Hippocampal formation (tissue), 2 donors: ENCODE data around the gene HEATR5A.
"Not testable (repeated sequence)": the region's sequence is repeated elsewhere in the genome, so short reads cannot be mapped to it uniquely, and the experiment has no call there.

Source experiments
- DNase-seq, 2 donors: peaks; one replicate each; lab custom pipeline; 2025; lab: John Stamatoyannopoulos, UW

Gene HEATR5A

DNA sequence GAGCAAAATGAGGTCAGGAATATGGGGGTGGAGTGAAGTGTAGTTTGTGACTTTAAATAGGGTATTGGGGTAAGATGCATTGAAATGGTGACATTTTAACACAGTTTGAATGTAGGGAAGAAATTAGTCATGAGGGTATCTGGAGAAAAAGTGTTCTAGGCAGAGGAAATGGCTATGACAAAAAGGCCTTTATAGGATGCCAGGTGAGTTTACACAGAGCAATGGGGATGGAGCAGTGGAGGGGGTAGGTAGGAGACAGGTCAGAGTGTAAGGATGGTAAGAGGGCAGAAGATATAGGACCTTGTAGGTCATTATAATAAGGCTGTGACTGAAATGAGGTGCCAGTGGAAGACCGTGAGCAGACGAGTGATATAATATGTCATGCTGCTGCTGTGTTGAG, 30.4 kb downstream of the HEATR5A start:
- no peak for DNase-seq

DNA sequence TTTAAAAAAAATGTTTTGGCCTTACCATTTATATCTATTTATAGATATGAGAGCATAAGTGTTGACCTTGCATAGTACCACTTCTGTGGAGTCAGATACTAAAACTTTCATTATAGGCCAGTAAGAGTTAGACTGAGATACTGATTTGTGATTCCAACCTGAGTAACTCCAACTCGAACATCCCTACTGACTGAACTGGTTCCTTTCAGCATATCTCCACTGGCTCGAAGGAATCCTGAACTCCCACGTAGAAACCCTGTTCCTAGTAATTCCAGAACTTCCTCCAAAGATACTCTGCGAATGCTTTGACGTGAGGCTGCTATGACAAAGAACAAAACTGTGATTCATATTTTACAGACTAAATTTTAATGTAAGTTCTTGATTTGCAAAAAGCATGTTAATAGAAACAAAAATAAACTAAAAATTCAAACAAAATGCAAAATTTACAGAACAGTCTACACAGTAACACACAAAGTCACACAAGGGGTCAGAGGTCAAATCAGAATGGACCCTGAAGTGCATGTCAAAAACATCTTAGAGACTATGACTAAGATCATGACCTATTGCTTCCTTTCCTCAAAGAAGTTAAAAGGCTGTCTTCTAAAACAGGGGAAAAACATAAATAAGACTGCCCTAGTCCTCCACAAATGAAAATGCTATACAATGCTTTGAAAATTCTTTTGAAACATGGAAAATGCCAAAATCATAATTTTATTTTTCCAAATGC, 31.5 kb downstream of the HEATR5A start:
- DNase-seq, result no peak

DNA sequence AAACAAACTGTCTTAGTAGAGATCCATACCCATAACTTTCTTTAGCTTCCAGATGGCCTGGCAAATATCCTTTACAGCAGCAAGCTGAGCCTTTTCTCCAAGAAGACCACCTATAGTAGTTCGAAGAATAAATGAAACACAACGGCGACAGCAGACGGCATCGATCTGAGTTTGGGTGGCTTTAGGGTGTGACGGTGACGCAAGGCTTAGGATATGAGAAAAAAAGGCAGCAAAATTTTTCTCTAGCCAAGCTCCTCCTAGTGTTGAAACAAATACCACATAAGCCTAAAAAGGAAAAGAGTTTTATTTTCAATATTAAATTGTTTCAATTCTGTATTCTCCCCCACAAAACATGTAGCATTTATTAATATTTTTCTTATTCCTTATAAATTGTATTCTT, 33.3 kb downstream of the HEATR5A start:
- no peak for DNase-seq

DNA sequence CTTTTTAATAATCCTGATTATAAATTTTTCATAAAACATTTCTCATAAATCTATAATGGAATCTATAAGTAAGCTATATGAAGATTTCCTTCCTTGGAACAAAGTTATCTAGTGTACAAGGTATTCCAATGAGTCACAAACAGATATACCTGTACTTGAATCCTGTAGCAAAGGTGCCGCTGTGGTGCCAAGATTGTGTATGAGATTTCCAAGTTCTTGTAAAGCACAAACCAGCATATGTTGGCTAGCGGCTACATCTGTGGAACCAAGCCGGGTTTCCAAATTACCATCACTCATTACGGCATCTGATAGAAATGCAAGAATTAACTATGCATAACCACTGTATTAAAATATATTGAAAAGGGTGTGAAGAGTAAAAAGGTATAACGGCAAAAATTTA, 34.1 kb downstream of the HEATR5A start:
- no peak for DNase-seq

DNA sequence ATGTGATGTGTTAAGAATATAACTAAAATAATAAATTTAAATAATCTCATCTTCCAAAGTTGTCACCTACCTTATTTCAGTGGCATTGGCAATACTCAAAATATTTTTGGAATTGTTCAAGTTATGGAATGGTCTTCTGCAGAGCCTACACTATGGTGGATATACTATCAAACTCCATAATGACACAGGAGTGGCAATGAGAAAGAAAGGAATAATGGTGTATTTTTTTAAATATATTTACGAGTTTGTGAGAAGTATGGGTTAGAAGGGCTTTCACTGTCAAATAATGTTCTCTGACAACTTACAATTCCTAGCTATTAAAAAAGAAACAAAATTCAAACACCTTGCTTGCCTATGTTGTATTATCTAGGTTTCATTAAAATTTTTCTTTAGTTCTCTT, 38.1 kb downstream of the HEATR5A start:
- no peak for DNase-seq

DNA sequence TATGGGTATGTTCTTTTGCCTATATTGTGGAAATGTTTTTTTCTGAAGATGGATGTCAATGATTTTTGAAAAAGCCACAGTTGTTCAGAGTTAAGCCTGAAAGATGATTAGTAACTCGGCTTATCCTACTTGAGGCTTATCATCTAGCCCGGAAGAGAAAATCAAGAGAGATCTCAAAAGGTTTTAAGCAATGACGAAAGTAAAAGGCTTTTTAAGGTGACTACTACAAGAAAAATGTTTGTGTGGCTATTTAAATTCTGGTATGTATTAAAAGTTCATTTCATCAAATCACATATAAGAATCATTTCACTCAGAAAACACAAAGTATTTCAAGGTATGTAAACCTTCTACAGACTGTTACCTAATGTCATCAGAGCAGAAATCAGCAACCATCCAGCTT, 40.2 kb downstream of the HEATR5A start:
- no peak for DNase-seq

DNA sequence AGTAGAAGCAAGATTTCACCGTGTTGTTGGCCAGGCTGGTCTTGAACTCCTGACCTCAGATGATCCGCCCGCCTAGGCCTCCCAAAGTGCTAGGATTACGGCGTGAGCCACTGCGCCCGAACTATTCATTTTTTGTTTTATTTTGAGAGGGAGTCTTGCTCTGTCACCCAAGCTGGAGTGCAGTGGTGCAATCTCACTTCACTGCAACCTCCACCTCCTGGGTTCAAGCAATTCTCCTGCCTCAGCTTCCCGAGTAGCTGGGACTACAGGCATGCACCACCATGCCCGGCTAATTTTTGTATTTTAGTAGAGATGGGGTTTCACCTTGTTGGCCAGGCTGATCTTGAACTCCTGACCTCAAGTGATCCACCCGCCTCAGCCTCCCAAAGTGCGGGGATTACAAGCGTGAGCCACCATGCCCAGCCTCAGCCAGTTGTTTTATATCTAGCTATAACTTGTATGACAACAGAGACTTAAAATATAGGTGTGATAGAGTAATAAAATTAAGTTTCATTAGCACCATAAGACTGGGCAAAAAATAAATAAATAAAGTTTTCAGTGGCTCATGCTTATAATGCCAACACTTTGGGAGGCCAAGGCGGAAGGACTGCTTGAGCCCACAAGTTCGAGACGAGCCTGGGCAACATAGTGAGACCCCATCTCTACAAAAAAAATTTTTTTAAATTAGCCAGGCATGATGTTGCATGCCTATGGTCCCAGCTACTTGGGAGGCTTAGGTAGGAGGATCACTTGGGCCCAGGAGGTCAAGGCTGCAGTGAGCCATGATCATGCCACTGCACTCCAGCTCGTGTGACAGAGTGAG, 41.0 kb downstream of the HEATR5A start:
- DNase-seq, result not testable (repeated sequence)

DNA sequence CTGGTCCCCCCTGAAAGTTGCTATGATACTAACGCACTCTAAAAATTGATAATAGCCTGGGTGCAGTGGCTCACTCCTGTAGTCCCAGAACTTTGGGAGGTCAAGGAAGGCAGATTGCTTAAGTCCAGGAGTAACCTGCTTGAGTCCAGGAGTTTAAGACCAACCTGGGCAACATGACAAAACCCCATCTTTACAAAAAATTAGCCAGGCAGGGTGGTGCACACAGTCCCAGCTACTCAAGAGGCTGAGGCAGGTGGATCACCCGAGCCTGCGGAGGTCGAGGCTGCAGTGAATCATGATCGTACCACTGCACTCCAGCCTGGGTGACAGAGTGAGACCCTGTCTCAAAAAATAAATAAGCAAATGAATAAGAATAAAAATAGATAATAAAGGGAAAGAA, 42.9 kb downstream of the HEATR5A start:
- DNase-seq, result no peak

DNA sequence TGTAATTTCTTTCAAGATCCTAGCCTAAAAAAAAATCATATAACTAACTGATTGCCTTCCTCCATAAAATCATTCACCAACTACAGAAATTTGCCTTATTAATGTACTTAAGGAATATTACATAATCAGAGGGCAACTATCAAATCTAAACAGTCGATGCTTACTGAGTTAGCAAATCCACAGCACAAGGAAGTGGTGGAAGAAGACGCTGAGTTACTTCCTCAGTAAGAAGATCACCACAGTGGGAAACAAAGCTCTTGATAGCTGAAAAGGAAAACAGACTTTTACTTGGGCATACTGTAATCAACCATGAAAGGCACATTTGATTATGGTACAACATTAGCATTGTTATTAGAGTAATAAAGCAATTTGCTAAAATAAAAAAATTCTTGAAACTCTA, 48.7 kb downstream of the HEATR5A start:
- no peak for DNase-seq

DNA sequence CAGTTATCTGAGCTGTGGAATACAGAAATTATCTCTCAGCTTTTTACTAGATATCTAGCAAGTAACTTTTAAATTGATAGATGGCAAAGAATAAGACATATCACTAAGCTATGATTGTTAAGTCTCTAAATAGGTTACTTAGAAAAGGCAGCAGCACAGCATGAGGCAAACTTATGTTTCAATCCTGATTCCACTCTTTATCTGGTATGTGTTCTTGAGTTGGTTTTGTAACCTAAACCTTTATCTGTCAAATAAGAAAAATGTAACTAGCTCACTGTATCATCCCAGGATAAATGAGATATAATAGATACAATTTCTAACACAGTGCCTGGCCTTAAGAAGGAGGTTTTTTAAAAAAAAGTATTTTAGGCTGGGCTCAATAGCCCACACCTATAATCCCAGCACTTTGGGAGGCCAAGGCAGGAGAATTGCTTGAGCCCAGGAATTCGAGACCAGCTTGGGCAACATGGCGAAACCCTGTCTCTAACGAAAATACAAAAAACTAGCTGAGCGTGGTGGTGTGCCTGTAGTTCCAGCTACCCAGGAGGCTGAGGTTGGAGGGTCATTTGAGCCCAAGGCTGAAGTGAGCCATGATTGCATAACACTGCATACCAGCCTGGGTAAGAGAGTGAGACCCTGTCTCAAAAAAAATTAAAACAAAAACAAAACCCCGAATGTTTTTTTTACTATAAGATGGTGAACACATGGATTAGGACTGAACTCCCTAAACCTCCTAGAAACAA, 56.8 kb downstream of the HEATR5A start:
- DNase-seq, result no peak

DNA sequence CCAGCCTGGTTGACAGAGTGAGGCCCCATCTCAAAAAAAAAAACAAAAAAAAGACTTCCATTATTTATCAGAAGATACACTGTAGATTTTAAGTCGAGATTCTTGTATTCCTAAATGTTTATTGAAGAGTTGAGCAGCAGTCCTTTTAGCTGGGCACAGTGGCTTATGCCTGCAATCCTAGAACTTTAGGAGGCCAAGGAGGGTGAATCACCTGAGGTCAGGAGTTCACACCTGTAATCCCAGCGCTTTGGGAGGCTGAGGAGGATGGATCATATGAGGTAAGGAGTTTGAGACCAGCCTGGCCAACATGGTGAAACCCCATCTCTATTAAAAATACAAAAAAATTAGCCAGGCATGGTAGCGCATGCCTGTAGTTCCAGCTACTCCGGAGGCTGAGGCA, 57.6 kb downstream of the HEATR5A start:
- DNase-seq, result no peak

DNA sequence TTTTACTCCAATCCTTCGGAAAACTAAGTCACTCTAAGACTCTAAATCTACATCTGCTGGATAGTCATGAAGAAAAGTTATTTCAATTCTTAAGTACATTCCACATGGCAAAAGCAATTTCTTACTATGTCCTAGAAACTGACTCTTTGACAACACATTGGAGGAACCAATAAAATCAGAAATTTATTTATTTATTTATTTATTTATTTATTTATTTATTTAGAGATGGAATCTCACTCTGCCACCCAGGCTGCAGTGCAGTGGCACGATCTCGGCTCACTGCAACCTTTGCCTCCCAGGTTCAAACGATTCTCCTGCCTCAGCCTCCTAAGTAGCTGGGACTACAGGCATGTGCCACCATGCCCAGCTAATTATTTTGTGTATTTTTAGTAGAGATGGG, 58.6 kb downstream of the HEATR5A start:
- DNase-seq, result not testable (repeated sequence)

DNA sequence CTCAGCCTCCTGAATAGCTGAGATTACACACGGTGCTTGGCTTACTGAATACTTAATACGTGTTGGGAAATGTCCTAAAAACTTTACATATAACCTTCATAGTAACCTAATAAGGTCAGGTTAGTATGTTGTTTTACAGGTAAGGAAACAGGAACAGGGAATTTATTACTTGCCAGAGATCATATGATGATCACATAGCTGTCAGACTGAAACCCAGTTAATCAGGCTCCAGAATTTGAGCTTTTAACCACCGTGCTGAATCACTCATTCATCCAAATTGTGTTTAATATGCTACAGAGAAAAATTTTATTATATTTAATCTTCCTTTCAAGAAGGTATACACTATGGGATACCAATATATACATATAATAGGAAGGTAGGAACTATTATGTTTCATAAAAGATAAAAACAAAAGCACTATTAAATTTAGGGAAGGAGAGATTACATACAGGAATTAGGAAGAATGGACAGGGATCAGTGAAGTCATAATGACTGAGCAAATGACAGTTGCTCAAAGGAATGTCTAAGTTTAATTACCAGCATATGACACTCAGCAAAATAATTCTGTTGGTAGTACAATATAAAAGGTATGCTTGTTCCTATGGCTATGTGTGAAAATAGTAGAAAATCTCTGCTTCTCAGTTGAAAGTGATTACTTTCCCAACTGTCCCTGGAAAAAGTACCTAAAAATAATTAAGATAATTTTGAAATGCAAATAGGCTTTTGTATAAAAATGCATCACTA, 59.3 kb downstream of the HEATR5A start:
- no peak for DNase-seq

DNA sequence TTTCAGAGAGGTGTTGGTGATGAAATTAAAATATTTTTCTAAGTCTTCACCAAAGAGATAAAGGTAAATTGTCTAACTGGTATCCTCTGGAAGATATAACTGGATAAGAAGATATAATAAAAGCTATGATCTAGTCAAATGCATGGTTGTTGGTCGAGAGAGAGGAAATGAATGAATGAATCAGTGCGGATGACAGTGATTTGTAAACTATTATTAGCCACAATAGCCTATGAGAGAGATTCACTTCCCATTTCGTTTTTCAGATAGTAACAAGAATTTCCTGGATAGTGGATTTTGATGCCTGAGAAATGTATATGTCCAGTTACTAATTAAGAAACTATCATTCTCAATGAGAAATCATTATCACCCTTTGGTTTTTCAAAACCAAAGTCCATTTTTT, 63.1 kb downstream of the HEATR5A start:
- DNase-seq, result no peak

DNA sequence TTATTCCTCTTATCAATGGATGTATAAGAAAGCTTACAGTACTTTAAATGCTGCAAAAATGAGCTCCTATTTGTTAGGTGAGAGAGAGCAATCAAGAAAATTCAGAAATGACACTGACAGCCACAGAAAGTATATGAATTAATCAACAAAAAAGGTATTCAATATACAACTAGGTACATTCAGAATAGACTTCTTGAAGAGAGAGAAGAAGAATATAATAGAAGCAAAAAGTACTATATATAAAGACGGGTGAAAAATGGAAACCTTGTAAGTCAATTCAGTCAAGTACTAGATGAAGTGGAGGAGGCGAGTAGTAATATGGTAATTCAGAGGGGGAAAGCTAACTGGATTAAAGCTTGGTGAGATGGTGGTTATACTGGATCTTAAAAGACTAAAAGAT, 74.3 kb downstream of the HEATR5A start:
- no peak for DNase-seq

DNA sequence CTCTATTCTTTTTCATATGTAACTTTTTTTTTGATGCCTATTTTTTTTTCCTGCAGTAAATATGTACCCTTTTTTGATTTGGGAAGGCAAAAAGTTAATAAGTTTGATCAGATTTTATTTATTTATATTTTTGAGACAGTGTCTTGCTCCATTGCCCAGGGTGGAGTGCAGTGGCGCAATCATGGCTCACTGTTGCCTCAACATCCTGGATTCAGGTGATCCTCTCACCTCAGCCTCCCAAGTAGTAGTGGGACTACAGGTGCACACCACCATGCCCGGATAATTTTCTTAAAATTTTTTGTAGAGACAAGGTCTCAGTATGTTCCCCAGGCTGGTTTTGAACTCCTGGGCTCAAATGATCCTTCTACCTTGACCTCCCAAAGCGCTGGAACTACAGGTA, 79.1 kb downstream of the HEATR5A start:
- no peak for DNase-seq

DNA sequence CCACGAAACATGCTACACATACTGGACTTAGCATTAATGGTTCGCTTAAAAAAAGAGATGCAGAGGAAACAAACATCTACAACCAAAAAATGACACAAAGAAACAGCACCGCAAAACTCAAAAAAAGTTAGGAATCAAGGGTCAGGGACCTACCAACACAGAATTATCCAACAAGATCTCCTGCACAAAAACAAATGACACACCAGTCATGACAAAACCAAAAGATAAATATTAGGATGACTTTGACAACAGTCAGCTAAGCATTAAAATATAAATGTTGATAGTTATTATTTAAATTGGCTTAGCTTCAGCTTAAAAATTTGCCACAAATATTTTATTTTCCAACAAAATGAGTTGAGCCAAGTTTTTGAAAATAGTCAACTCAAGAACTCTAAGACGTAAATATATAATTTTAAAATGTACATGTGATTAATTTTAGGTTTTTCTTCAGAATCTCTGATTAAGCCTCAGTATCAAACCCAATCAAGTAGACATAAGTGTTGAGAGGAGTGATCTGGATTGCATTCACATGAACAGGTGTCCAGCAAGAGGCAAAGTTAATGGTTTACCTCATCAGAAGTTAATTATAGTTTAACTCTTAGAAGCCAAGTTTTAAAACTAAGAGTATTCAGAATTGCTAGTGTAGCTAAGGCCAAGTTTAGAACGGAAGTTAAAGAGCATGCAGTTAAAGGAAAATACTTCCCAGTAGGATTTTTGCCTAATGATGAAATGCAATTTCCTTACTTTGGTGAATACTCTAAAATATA, 79.9 kb downstream of the HEATR5A start:
- no peak for DNase-seq

DNA sequence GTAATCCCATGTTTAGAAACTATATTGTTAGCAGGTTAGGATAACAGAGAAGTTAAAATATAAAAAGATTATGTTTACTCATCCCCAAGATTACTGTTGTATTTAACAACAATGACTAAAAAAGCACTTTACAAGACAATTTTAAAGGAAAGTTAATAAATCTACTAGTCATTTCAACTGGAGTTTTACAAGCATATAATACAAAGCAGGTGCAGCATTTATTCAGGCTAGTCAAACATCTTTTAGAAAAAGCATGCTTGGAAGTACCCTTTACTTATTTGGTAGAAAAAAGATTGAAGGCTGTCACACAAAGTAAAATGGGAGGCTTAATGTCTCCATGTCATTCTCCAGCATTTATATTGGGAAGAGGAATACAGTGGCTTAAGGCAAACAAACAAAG, 80.6 kb downstream of the HEATR5A start:
- DNase-seq, result no peak

DNA sequence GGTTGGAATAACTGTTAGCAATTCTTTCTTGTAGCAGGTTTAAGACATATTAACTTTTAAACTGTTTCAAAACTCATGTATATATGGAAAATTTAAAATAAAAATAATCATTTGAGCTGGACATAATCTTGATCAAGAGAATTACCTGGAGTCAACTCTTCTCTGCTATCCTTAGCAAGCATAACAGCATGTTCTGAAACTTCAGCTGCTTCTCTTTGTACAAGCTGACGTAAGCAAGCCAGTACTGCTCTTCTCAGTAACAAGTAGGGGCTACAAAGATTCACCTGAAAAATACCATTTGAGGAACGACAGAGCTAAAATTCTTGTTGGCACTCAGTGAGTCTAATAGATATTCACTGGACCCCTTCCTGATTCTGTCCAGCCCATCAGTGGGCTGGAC, 83.0 kb downstream of the HEATR5A start:
- no peak for DNase-seq

DNA sequence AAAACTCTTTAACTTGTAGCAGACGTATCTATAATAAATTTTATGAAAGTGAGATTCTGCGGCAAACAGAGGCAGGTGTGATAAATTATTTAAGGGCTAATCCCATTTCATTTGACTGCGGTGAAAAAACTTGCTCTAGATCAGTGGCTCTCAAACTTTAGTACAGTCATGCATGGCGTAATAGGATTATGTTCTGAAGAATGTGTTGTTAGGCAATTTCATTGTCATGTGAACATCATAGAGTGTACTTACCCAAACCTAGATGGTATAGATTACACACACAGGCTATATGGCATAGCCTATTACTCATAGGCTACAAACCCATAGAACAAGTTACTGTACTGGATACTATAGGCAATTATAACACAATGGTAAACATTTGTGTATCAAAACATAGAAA, 83.7 kb downstream of the HEATR5A start:
- no peak for DNase-seq

DNA sequence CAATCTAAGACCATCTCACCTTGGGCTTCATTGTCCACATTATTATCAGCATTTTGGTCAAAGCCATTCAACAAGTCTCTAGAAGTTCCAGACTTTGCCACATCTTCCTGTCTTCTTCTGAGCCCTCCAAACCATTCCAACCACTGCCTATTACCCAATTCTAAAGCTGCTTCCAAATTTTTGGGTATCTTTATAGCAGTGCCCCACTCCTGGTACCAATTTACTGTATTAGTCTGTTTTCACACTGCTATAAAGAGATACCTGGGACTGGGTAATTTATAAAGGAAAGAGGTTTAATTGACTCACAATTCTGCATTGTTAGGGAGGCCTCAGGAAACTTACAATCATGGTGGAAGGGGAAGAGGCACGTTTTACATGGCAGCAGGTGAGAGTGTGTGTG, 89.0 kb downstream of the HEATR5A start:
- not testable (repeated sequence) for DNase-seq
